ENCODE results near the gene LIN7C.

Gene LIN7C, protein sequence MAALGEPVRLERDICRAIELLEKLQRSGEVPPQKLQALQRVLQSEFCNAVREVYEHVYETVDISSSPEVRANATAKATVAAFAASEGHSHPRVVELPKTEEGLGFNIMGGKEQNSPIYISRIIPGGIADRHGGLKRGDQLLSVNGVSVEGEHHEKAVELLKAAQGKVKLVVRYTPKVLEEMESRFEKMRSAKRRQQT

DNA sequence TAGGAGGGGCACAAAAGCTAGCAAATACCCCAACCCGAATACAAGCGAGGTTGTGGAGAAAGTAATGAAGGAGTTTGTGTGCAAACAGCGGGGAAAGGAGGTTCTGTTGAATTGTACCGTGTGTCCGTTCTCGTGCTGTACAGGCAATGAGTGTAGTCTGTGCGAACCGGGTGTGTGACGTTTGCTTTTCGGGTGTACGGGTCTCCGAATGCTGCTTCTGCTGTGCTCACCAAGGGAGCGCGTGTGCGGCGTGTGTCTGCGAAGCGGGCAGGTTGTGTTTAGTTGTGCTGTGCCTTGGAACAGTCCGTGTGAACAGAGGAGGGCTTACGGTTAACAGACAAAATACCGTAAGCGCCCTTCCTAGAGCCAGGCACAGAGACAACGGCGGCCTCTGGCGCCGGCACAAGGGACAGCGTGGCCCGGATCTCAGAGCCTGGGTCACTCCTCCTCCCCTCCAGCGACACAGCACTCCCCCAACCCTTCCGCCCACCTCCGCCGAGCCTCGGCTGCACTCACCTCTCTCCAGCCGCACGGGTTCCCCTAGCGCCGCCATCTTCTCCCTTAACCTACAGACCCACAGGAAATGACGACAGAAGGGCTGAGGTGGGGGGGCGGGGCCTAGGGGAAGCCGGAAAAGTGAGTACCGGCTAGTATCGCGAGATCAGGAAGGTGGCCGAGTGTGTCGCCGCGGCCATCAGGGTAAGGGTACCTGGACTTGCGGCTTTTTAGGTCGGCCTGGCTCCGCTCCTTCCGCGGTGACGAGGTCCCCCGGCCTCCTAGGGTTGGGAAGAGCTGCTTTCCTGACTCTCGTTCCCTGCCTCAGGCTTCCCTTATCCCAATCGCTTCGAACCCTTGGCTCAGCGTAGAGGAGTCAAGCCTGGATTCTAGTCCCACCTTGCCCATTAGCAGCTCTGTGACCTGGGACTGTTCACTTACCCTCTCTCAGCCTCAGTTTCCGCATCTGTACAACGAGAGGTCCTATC is at the start of gene LIN7C:
Gene LIN7C, minus strand, starts transcription at position 570 of the 983 bp plus-strand sequence. Its CDS starts 17 bp downstream, at position 553.
- Histone ChIP-seq H3K4me3 (ENCODE audit: severe bottlenecking) (peak within 1 kb of the TSS; percentile 93), H3K27ac (ENCODE audit: poor library complexity, severe bottlenecking) (peak within 1 kb of the TSS; percentile 37), H3K36me3 (ENCODE audit: low read depth) (peaks cover 34% of the 10 kb centered on the region), H3K9me3 (ENCODE audit: severe bottlenecking) (no peaks in the 10 kb centered on the region), H3K4me1 (ENCODE audit: insufficient read depth, poor library complexity, severe bottlenecking) (peaks cover 10% of the 10 kb centered on the region), H3K27me3 (ENCODE audit: insufficient read depth, poor library complexity, severe bottlenecking) (no peaks in the 10 kb centered on the region)
- TF ChIP-seq, protein P1, sequence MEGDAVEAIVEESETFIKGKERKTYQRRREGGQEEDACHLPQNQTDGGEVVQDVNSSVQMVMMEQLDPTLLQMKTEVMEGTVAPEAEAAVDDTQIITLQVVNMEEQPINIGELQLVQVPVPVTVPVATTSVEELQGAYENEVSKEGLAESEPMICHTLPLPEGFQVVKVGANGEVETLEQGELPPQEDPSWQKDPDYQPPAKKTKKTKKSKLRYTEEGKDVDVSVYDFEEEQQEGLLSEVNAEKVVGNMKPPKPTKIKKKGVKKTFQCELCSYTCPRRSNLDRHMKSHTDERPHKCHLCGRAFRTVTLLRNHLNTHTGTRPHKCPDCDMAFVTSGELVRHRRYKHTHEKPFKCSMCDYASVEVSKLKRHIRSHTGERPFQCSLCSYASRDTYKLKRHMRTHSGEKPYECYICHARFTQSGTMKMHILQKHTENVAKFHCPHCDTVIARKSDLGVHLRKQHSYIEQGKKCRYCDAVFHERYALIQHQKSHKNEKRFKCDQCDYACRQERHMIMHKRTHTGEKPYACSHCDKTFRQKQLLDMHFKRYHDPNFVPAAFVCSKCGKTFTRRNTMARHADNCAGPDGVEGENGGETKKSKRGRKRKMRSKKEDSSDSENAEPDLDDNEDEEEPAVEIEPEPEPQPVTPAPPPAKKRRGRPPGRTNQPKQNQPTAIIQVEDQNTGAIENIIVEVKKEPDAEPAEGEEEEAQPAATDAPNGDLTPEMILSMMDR (IDR thresholded peaks at IDR 0.05; ENCODE audit: poor library complexity, severe bottlenecking) = no peak
- ATAC-seq (ENCODE audit: low read depth) (peak; percentile 92), DNase-seq (ENCODE audit: low spot score) (peak; percentile 95)

DNA sequence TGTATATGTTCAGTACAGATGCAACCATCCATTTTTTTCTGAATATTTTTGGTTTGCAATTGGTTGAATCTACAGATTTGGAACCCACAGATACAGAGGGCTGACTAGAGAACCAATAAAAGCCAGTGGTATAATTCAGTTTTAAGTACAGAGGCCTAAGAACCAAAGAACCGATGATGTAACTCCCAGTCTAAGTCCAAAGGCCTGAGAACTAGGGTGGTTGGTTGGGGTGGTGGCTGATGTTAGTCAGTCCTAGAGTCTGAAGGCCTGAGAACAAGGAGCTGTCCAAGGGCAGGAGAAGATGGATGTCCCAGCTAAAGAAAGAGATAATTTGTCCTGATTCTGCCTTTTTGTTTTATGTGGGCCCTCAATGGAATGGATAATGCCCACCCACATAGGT is 48.7 kb upstream of the LIN7C start:
- DNase-seq (ENCODE audit: low spot score) (no peak), ATAC-seq (ENCODE audit: low read depth) (no peak)
- Histone ChIP-seq H3K36me3 (ENCODE audit: low read depth) (no peaks in the 10 kb centered on the region), H3K27ac (ENCODE audit: poor library complexity, severe bottlenecking) (no peak overlapping the region), H3K4me1 (ENCODE audit: insufficient read depth, poor library complexity, severe bottlenecking) (no peaks in the 10 kb centered on the region), H3K9me3 (ENCODE audit: severe bottlenecking) (no peaks in the 10 kb centered on the region), H3K4me3 (ENCODE audit: severe bottlenecking) (no peak overlapping the region), H3K27me3 (ENCODE audit: insufficient read depth, poor library complexity, severe bottlenecking) (no peaks in the 10 kb centered on the region)
- TF ChIP-seq, protein P1 (IDR thresholded peaks at IDR 0.05; ENCODE audit: poor library complexity, severe bottlenecking) = no peak

DNA sequence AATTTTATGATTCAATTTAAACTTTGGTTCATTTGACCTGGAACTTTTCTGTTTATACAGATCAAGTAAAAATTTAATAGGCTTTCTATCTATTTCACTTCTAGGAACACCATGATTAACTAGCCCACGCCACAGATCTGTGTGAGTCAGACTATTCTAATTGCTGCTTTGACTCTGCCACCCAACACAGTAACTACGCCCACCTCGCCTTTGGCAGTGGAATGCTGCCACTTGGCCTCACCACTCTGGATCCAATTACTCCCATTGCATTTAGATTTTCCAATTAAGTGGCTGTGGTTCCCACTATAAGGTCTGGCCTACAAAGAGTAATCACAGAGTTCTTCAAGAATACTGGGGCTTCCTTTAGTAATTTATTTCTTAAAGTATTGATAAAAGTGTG is 46.6 kb upstream of the LIN7C start:
- DNase-seq (ENCODE audit: low spot score) (no peak), ATAC-seq (ENCODE audit: low read depth) (0 out of 3 replicates have a peak, but pooled peaks have one; percentile 29)
- Histone ChIP-seq H3K4me1 (ENCODE audit: insufficient read depth, poor library complexity, severe bottlenecking) (no peaks in the 10 kb centered on the region), H3K27me3 (ENCODE audit: insufficient read depth, poor library complexity, severe bottlenecking) (no peaks in the 10 kb centered on the region), H3K9me3 (ENCODE audit: severe bottlenecking) (no peaks in the 10 kb centered on the region), H3K4me3 (ENCODE audit: severe bottlenecking) (no peak overlapping the region), H3K36me3 (ENCODE audit: low read depth) (no peaks in the 10 kb centered on the region), H3K27ac (ENCODE audit: poor library complexity, severe bottlenecking) (no peak overlapping the region)
- TF ChIP-seq, protein P1 (IDR thresholded peaks at IDR 0.05; ENCODE audit: poor library complexity, severe bottlenecking) = no peak

DNA sequence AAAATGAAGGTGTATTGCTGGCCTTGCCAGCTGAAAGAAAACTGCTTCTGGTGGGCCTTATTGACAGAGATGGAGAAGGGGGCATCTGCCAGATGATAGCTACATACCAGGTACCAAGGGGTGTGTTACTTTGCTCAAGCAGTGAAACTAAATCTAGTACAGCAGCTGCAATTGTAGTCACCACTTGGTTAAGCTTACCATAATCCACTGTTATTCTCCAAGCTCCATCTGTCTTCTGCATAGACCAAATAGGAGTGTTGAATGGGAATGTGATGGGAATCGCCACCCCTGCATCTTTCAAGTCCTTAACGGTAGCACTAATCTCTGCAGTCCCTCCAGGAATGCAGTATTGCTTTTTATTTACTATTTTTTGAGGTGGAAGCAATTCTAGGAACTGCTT is 45.8 kb upstream of the LIN7C start:
- no peak for ATAC-seq (ENCODE audit: low read depth)
- Histone ChIP-seq H3K9me3 (ENCODE audit: severe bottlenecking) (no peaks in the 10 kb centered on the region), H3K4me3 (ENCODE audit: severe bottlenecking) (no peak overlapping the region), H3K27ac (ENCODE audit: poor library complexity, severe bottlenecking) (no peak overlapping the region), H3K27me3 (ENCODE audit: insufficient read depth, poor library complexity, severe bottlenecking) (no peaks in the 10 kb centered on the region), H3K36me3 (ENCODE audit: low read depth) (no peaks in the 10 kb centered on the region), H3K4me1 (ENCODE audit: insufficient read depth, poor library complexity, severe bottlenecking) (no peaks in the 10 kb centered on the region)
- TF ChIP-seq, protein P1 (IDR thresholded peaks at IDR 0.05; ENCODE audit: poor library complexity, severe bottlenecking) = no peak
- no peak for DNase-seq (ENCODE audit: low spot score)

Data from RWPE2 (cell line).